Adrenal gland (tissue), 12 donors: ENCODE results near the gene TOP2A. TPM values are rescaled to one million over a fixed set of nuclear protein-coding genes. Genes with fewer than 3 reads are reported as not detected.

ENCODE experiments used
- DNase-seq, 7 donors: peaks; one replicate each; pipeline ENCODE4 v3.0.0-alpha.2; 2019 to 2020
- H3K27ac ChIP-seq, 5 donors: fragments of 200-600 bp; sonication (generic) in 4 of 5; 1 replicate in 3 of 5; 2 replicates in 2 of 5; pipeline versions ENCODE4 v1.5.1 to v1.8.0; 2016 to 2020; ENCODE audit warnings: mild to moderate bottlenecking in 1 of 5
- H3K27me3 ChIP-seq: fragments of 200-600 bp; 2 replicates; pipeline ENCODE4 v1.8.0; 2021
- H3K36me3 ChIP-seq, 2 donors: fragments of 200-600 bp; replicated peaks in 1 of 2; 1 replicate in 1 of 2; 2 replicates in 1 of 2; pipeline versions ENCODE4 v1.5.1 to v1.8.0; 2018 to 2022
- H3K4me1 ChIP-seq, 2 donors: fragments of 200-600 bp; replicated peaks in 1 of 2; 1 replicate in 1 of 2; 2 replicates in 1 of 2; pipeline versions ENCODE4 v1.5.1 to v1.8.0; 2018 to 2021
- H3K4me3 ChIP-seq, 4 donors: fragments of 200-600 bp; sonication (generic) in 3 of 4; one replicate each; pipeline ENCODE4 v1.5.1; 2016 to 2018
- H3K9me3 ChIP-seq, 3 donors: fragments of 200-600 bp; sonication (generic) in 1 of 3; replicated peaks in 1 of 3; 1 replicate in 2 of 3; 2 replicates in 1 of 3; pipeline versions ENCODE4 v1.5.1 to v1.8.0; 2016 to 2021
- POLR2A ChIP-seq, 2 donors: fragments of 450-650 bp; IDR thresholded peaks; one replicate each; pipeline ENCODE4 v1.6.1; 2017; ENCODE audit warnings: antibody characterized with exemption in 2 of 2, mild to moderate bottlenecking in 2 of 2, moderate library complexity in 1 of 2
- WGBS, 4 donors: extraction: QIAGEN DNeasy Blood & Tissue Kit in 2 of 4; methylation state at CpG; one replicate each; pipeline versions ENCODE4 v1.1.5 to v1.1.7; 2013 to 2017; 5-methylcytosine and 5-hydroxymethylcytosine counted together
- intact Hi-C, 2 donors: fragments of 100-400 bp; cut with DNase I; formaldehyde crosslinking; loops; one replicate each; pipeline versions ENCODE4 v1.14.1 to v1.15.0; 2022 to 2023
- polyA plus RNA-seq, 3 donors: library from polyadenylated mRNA; stranded (reverse); fragments of 200-250 nt in 2 of 3; fragments of 350-450 nt in 1 of 3; fragmentation: Illumina TruSeq in 1 of 3; extraction: RNeasy Lipid Tissue Mini Kit (QIAGEN cat#74804) in 1 of 3; gene quantifications; one replicate each; pipeline ENCODE4 v1.2.3, GENCODE V29; 2013 to 2014
- small RNA-seq, 2 donors: library from RNA; depleted of rRNA; stranded (forward); fragments of <200 nt; gene quantifications; one replicate each; pipeline ENCODE3, GENCODE V24; 2016
- total RNA-seq, 9 donors: library from RNA; depleted of rRNA in 4 of 9; stranded (reverse); fragments of >200 nt in 4 of 9; fragments of 120-200 nt in 1 of 9; fragmentation: NEBNext Ultra II Directional in 1 of 9; extraction: Animal tissue kit (Norgen Biotek cat#: 25700) in 1 of 9; gene quantifications; one replicate each; pipeline versions ENCODE4 v1.1.0 to v1.2.4, GENCODE V29; 2013 to 2023
- TF ChIP-seq, protein P1 (sequence below), 6 experiments: fragments of 450-650 bp in 4 of 6; fragments of 200-600 bp in 2 of 6; sonication (generic) in 1 of 6; IDR thresholded peaks; 1 replicate in 5 of 6; 2 replicates in 1 of 6; pipeline versions ENCODE4 v1.5.1 to v1.8.0; 2016 to 2021; ENCODE audit warnings: antibody characterized with exemption in 6 of 6, mild to moderate bottlenecking in 2 of 6, moderate library complexity in 1 of 6
- donor health status: healthy with polysubstance abuse.
- donor health status: Bipolar disorder and iron deficiency.
- donor health status: DM: yes; HTN: yes; CAD: no.
- donor health status: DM: no; HTN: no; CAD: no.
- donor health status: DM: no; HTN: no; CAD: no.
- donor health status: DM: yes; HTN: yes; CAD: no.

Gene TOP2A
- total and polyA plus RNA-seq, 12 donors: 0.32 to 51.1 (median 3.8) TPM

DNA sequence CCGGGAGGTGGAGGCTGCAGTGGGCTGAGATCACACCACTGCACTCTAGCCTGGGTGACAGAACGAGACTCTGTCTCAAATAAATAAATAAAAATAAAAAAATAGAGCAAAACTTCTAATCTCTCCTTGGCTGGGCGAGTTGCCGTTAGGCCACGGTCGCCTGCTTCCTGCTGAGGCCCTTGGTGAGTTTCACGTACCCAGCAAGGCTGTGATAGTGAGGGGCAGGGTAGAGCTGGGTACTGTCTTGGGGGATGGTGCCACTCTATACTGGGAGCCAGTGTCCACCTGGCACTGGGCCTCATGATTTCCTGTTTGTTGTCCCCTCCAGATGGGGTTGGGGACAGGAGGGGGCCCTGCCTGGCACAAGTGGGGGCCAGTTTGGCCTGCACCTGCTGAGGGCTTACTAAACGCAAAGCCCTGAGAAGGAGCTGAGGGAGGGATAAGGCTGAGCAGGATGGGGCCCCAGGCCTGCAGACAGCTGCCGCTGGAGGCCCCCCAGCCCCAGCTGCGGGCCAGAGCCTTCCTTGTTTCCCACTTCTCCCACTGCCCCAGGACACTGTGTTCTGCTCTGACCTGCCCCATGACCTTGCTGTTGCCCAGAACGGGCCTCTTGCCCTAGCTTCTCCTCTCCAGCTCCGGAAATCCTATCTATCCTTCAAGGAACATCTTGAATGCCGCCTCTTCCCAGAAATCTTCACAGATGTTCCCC, 78.6 kb downstream of the TOP2A start:
- TF ChIP-seq, protein P1, sequence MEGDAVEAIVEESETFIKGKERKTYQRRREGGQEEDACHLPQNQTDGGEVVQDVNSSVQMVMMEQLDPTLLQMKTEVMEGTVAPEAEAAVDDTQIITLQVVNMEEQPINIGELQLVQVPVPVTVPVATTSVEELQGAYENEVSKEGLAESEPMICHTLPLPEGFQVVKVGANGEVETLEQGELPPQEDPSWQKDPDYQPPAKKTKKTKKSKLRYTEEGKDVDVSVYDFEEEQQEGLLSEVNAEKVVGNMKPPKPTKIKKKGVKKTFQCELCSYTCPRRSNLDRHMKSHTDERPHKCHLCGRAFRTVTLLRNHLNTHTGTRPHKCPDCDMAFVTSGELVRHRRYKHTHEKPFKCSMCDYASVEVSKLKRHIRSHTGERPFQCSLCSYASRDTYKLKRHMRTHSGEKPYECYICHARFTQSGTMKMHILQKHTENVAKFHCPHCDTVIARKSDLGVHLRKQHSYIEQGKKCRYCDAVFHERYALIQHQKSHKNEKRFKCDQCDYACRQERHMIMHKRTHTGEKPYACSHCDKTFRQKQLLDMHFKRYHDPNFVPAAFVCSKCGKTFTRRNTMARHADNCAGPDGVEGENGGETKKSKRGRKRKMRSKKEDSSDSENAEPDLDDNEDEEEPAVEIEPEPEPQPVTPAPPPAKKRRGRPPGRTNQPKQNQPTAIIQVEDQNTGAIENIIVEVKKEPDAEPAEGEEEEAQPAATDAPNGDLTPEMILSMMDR (IDR thresholded peaks at IDR 0.05): no peak
- no peak for TF ChIP-seq POLR2A (IDR thresholded peaks at IDR 0.05)
- H3K9me3 ChIP-seq: no peaks in the 10 kb centered on the region
- DNase-seq: peak in 2 of 7 donors; percentile 40 to 63
- peaks cover 18 to 61% of the 10 kb centered on the region in 2 donors for H3K4me1 ChIP-seq
- peak overlapping the region in 2 of 5 donors; percentile 51 to 100 for H3K27ac ChIP-seq
- intact Hi-C loops: no loop called here
- H3K36me3 ChIP-seq: no peaks in the 10 kb centered on the region
- 55 to 68% (median 65%) methylated on average over 11 to 13 of the region's 13 CpGs for WGBS, 4 donors
- H3K4me3 ChIP-seq: no peak overlapping the region
- H3K27me3 ChIP-seq: no peaks in the 10 kb centered on the region

Small RNA genes lying within 50 kb of the gene (small RNA-seq; reads per million reads assigned to genes)
- gene RF00019: 0 reads per million in 2 donors
- gene RNA5SP441: 0 reads per million in 2 donors

Other genes with a start within 250 kb of the TOP2A start
- 1 to 10 TPM in 8 of 9 donors, under 1 TPM in 1; 0.24 to 5.7 (median 3.7) TPM for gene RAPGEFL1, start 240.4 kb downstream of the TOP2A start, total RNA-seq
- 10 to 100 TPM in 1 of 3 donors, 1 to 10 TPM in 2; 1.7 to 18.5 (median 7.3) TPM for gene RAPGEFL1, start 240.4 kb downstream of the TOP2A start, polyA plus RNA-seq
- 10 to 100 TPM in 7 of 9 donors, 1 to 10 TPM in 2; 5.2 to 30.2 (median 17.4) TPM for gene WIPF2, start 198.6 kb downstream of the TOP2A start, total RNA-seq
- 10 to 100 TPM in 2 of 3 donors, 1 to 10 TPM in 1; 5.7 to 17.8 (median 13.0) TPM for gene WIPF2, start 198.6 kb downstream of the TOP2A start, polyA plus RNA-seq
- gene CDC6, start 130.0 kb downstream of the TOP2A start, total RNA-seq: 10 to 100 TPM in 2 of 9 donors, 1 to 10 TPM in 6, under 1 TPM in 1; 0.69 to 12.1 (median 2.7) TPM
- 10 to 100 TPM in 1 of 3 donors, 1 to 10 TPM in 2; 1.0 to 31.3 (median 1.0) TPM for gene CDC6, start 130.0 kb downstream of the TOP2A start, polyA plus RNA-seq
- gene RARA, start 108.7 kb downstream of the TOP2A start, total RNA-seq: 10 to 100 TPM in 8 of 9 donors, 1 to 10 TPM in 1; 4.7 to 51.8 (median 33.0) TPM
- gene RARA, start 108.7 kb downstream of the TOP2A start, polyA plus RNA-seq: 10 to 100 TPM; 12.7 to 58.2 (median 26.8) TPM
- 1 to 10 TPM in 8 of 9 donors, under 1 TPM in 1; 0.44 to 8.7 (median 1.9) TPM for gene GJD3, start 53.2 kb downstream of the TOP2A start, total RNA-seq
- gene GJD3, start 53.2 kb downstream of the TOP2A start, polyA plus RNA-seq: not detected
- gene IGFBP4, start 25.6 kb upstream of the TOP2A start, total RNA-seq: 100 to 1,000 TPM in 8 of 9 donors, 10 to 100 TPM in 1; 21.4 to 458 (median 235) TPM
- 100 to 1,000 TPM; 126 to 335 (median 276) TPM for gene IGFBP4, start 25.6 kb upstream of the TOP2A start, polyA plus RNA-seq
- under 1 TPM in 3 of 9 donors, not detected in 6; 0.11 to 0.32 (median 0.14) TPM for gene TNS4, start 83.7 kb upstream of the TOP2A start, total RNA-seq
- under 1 TPM in 2 of 3 donors, not detected in 1; 0.07 to 0.08 TPM for gene TNS4, start 83.7 kb upstream of the TOP2A start, polyA plus RNA-seq
- gene CCR7, start 147.6 kb upstream of the TOP2A start, total RNA-seq: 1 to 10 TPM in 1 of 9 donors, under 1 TPM in 6, not detected in 2; 0.06 to 1.0 (median 0.44) TPM
- gene CCR7, start 147.6 kb upstream of the TOP2A start, polyA plus RNA-seq: under 1 TPM; 0.11 to 0.40 (median 0.30) TPM
- gene SMARCE1, start 229.9 kb upstream of the TOP2A start, total RNA-seq: 10 to 100 TPM; 55.5 to 97.3 (median 75.1) TPM
- gene SMARCE1, start 229.9 kb upstream of the TOP2A start, polyA plus RNA-seq: 100 to 1,000 TPM in 1 of 3 donors, 10 to 100 TPM in 2; 60.9 to 128 (median 93.4) TPM
- gene KRT222, start 247.3 kb upstream of the TOP2A start, total RNA-seq: 10 to 100 TPM in 1 of 9 donors, 1 to 10 TPM in 6, under 1 TPM in 2; 0.69 to 10.7 (median 3.1) TPM
- 1 to 10 TPM; 2.8 to 9.3 (median 5.9) TPM for gene KRT222, start 247.3 kb upstream of the TOP2A start, polyA plus RNA-seq